Measurements from ENCODE around the gene GLS2. TPM values are rescaled to one million over a fixed set of nuclear protein-coding genes. Genes with fewer than 3 reads are reported as not detected.
A peak's percentile ranks its signal among the peaks of the same experiment; 100 is the strongest.

GLS2 gene
- polyA plus RNA-seq (2012; ENCODE audit: low read depth, missing spikeins): 3.4 TPM

GRCh38 chr12:56488041-56488955, at the start of gene GLS2:
TSS of gene GLS2 (minus strand) at chr12:56488161. CDS start at chr12:56488118, 43 bp downstream.
- FAIRE-seq (peak; percentile 93), DNase-seq (ENCODE audit: insufficient read length, low spot score) (peak; percentile 88)
- TF ChIP-seq SPI1 (IDR thresholded peaks at IDR 0.05; ENCODE audit: low read depth, low read length) (no peak), TAF1 (IDR thresholded peaks at IDR 0.05; ENCODE audit: low read depth, low read length) (no peak), PAX5 (IDR thresholded peaks at IDR 0.05; ENCODE audit: insufficient read depth, low read length, severe bottlenecking) (no peak), POLR2AphosphoS5 (IDR thresholded peaks at IDR 0.05; ENCODE audit: low read depth, low read length) (no peak)

DNA sequence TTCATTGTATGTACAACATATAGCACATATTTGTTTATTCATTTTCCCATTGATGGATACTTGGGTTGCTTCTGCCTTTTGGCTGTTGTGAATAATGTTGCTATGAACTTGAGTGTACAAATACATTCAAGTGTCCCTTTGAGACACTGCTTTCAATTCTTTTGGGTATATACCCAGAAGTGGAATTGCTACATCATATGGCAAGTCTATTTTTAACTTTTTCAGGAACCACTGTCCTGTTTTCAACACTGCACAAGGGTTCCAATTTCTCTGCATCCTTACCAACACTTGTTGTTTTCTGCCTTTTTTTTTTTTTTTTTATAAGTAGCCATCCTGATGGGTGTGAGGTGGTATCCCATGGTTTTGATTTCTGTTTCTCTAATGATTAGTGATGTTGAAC, 49.6 kb upstream of the GLS2 start:
- no peak for FAIRE-seq
- TF ChIP-seq SPI1 (IDR thresholded peaks at IDR 0.05; ENCODE audit: low read depth, low read length): no peak
- no peak for TF ChIP-seq POU2F2 (IDR thresholded peaks at IDR 0.05; ENCODE audit: low read depth, low read length)
- TF ChIP-seq TAF1 (IDR thresholded peaks at IDR 0.05; ENCODE audit: low read depth, low read length): no peak
- TF ChIP-seq PAX5 (IDR thresholded peaks at IDR 0.05; ENCODE audit: insufficient read depth, low read length, severe bottlenecking): no peak
- no peak for DNase-seq (ENCODE audit: insufficient read length, low spot score)

DNA sequence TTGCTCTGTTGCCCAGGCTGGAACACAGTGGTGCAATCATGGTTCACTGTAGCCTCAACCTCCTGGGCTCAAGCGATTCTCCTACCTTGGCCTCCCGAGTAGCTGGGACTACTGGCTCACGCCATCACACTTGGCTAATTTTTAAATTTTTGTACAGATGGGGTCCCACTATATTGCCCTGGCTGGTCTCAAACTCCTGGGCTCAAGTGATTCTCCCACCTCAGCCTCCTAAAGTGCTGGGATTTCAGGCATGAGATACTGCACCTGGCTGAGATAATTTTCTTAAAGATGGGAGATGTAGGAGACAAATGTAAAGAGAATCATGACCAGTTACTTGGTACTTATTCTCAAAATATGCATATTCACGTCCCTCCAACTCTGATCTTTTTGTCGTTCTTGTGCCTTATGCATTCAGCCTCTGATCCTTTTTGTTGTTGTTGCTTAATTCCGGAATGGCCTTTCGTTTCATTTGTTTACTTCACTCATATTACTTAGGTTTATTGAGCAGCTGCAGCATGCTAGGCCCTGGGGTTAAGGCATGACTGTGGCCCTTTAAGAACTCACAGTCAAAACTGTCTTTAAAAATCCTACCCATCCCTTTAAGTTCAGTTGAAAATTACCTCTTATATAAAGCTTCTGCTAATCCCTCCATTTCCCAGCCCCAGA, 42.6 kb upstream of the GLS2 start:
- no peak for DNase-seq (ENCODE audit: insufficient read length, low spot score)
- TF ChIP-seq SPI1 (IDR thresholded peaks at IDR 0.05; ENCODE audit: low read depth, low read length): no peak
- TF ChIP-seq POLR2AphosphoS5 (IDR thresholded peaks at IDR 0.05; ENCODE audit: low read depth, low read length): no peak
- TF ChIP-seq PAX5 (IDR thresholded peaks at IDR 0.05; ENCODE audit: insufficient read depth, low read length, severe bottlenecking): no peak
- no peak for TF ChIP-seq POU2F2 (IDR thresholded peaks at IDR 0.05; ENCODE audit: low read depth, low read length)
- no peak for TF ChIP-seq TAF1 (IDR thresholded peaks at IDR 0.05; ENCODE audit: low read depth, low read length)
- TF ChIP-seq POLR2A (IDR thresholded peaks at IDR 0.05; ENCODE audit: low read depth, low read length): no peak
- no peak for FAIRE-seq

- FAIRE-seq (no peak), DNase-seq (ENCODE audit: insufficient read length, low spot score) (no peak)
- TF ChIP-seq POLR2A (IDR thresholded peaks at IDR 0.05; ENCODE audit: low read depth, low read length) (no peak), TAF1 (IDR thresholded peaks at IDR 0.05; ENCODE audit: low read depth, low read length) (no peak)
Measured at GRCh38 chr12:56529656-56530055, 41.7 kb upstream of the GLS2 start.

DNA sequence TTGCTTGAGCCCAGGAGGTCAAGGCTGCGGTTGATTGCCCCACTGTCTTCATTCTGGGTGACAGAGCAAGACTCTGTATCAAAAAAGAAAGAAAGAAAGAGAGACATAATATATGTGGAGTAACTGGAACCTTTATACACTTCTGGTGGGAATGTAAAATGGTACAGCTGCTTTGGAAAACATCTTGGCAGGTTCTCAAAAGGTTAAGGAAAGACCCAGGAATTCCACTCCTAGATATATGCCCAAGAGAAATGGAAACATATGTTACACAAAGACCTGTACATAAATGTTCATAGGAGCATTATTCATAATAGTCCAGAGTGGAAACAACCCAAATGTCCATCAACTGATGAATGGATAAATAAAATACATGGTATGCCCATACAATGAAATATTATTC, 40.9 kb upstream of the GLS2 start:
- DNase-seq (ENCODE audit: insufficient read length, low spot score) (no peak), FAIRE-seq (no peak)
- TF ChIP-seq TAF1 (IDR thresholded peaks at IDR 0.05; ENCODE audit: low read depth, low read length) (no peak), POLR2A (IDR thresholded peaks at IDR 0.05; ENCODE audit: low read depth, low read length) (no peak)

DNA sequence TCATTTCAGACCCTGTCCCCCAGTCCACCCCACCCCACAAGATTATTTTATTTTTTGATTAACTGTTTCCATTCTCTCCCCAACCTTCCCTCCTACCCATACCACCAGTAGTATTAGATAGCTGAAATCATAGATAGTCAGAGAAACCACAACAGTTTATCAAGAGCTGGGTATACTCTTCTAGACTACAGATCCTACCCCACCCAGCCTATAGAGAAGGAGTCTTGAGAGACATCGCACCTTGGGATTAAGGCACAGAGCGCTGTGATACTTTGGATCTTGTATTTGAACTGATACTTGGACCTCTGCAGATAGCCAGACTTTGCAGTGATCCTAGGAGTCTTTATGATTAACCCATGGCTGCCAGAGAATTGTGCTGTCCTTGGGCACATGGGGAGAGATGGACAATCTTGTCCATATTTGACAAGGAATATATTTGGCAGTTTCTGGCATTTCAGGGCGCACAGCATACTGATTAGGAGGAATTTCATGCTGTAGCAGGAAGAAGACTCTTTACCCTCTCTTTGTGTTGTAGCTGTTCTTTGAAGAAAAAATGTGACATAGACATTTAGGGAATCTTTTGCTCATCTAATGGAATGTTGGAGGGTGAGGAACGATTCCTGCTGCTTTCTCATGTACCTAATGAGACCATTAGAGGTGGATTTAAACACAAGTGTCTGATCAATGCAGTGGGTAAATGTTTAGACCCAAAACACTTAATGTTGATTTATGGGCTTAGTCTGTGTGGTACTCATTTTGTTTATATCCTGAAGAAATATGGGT, 34.6 kb upstream of the GLS2 start:
- no peak for FAIRE-seq
- no peak for TF ChIP-seq POU2F2 (IDR thresholded peaks at IDR 0.05; ENCODE audit: low read depth, low read length)
- TF ChIP-seq TAF1 (IDR thresholded peaks at IDR 0.05; ENCODE audit: low read depth, low read length): no peak
- TF ChIP-seq POLR2A (IDR thresholded peaks at IDR 0.05; ENCODE audit: low read depth, low read length): no peak
- no peak for TF ChIP-seq POLR2AphosphoS5 (IDR thresholded peaks at IDR 0.05; ENCODE audit: low read depth, low read length)
- TF ChIP-seq SPI1 (IDR thresholded peaks at IDR 0.05; ENCODE audit: low read depth, low read length): no peak
- TF ChIP-seq PAX5 (IDR thresholded peaks at IDR 0.05; ENCODE audit: insufficient read depth, low read length, severe bottlenecking): no peak
- no peak for DNase-seq (ENCODE audit: insufficient read length, low spot score)

- DNase-seq (ENCODE audit: insufficient read length, low spot score) (peak; percentile 24), FAIRE-seq (peak; percentile 58)
- TF ChIP-seq TAF1 (IDR thresholded peaks at IDR 0.05; ENCODE audit: low read depth, low read length) (no peak), POLR2AphosphoS5 (IDR thresholded peaks at IDR 0.05; ENCODE audit: low read depth, low read length) (no peak), POLR2A (IDR thresholded peaks at IDR 0.05; ENCODE audit: low read depth, low read length) (no peak), PAX5 (IDR thresholded peaks at IDR 0.05; ENCODE audit: insufficient read depth, low read length, severe bottlenecking) (no peak), SPI1 (IDR thresholded peaks at IDR 0.05; ENCODE audit: low read depth, low read length) (no peak), POU2F2 (IDR thresholded peaks at IDR 0.05; ENCODE audit: low read depth, low read length) (no peak)
Measured at GRCh38 chr12:56521590-56522371, 33.8 kb upstream of the GLS2 start, which contains the start of gene RBMS2. TSS of gene RBMS2 (plus strand) at chr12:56521820. CDS start at chr12:56522024, 204 bp downstream.

GRCh38 chr12:56521209-56521589, 33.2 kb upstream of the GLS2 start:
- FAIRE-seq: no peak
- no peak for TF ChIP-seq TAF1 (IDR thresholded peaks at IDR 0.05; ENCODE audit: low read depth, low read length)
- TF ChIP-seq POLR2A (IDR thresholded peaks at IDR 0.05; ENCODE audit: low read depth, low read length): no peak
- no peak for TF ChIP-seq SPI1 (IDR thresholded peaks at IDR 0.05; ENCODE audit: low read depth, low read length)
- TF ChIP-seq PAX5 (IDR thresholded peaks at IDR 0.05; ENCODE audit: insufficient read depth, low read length, severe bottlenecking): no peak
- no peak for TF ChIP-seq POU2F2 (IDR thresholded peaks at IDR 0.05; ENCODE audit: low read depth, low read length)
- TF ChIP-seq POLR2AphosphoS5 (IDR thresholded peaks at IDR 0.05; ENCODE audit: low read depth, low read length): no peak
- no peak for DNase-seq (ENCODE audit: insufficient read length, low spot score)

DNA sequence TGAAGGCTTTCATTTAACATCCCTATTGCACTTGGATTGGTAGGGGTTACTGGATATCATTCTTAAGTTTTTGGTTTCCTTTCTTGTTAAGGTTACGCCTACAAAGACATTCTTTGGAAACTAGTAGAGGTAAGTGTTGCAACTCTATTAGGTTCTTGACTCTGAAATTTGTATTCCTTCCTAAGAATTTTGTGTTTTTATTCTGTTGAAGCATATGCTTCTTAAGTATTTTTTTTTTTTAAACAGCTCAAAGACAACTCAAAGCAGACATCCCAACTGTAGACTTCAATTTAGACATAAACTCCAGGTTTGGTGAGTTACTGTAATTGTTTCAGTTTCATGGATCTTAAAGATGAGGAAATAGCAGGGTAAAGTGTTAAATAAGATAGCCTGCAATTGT, 32.5 kb upstream of the GLS2 start:
- FAIRE-seq (no peak), DNase-seq (ENCODE audit: insufficient read length, low spot score) (no peak)
- no peak for TF ChIP-seq POLR2AphosphoS5 (IDR thresholded peaks at IDR 0.05; ENCODE audit: low read depth, low read length)
- TF ChIP-seq TAF1 (IDR thresholded peaks at IDR 0.05; ENCODE audit: low read depth, low read length): no peak
- no peak for TF ChIP-seq PAX5 (IDR thresholded peaks at IDR 0.05; ENCODE audit: insufficient read depth, low read length, severe bottlenecking)
- no peak for TF ChIP-seq POU2F2 (IDR thresholded peaks at IDR 0.05; ENCODE audit: low read depth, low read length)
- TF ChIP-seq SPI1 (IDR thresholded peaks at IDR 0.05; ENCODE audit: low read depth, low read length): no peak
- TF ChIP-seq POLR2A (IDR thresholded peaks at IDR 0.05; ENCODE audit: low read depth, low read length): no peak

Data from GM12891 (cell line).